ENCODE results near the gene ZNF362. TPM values are rescaled to one million over a fixed set of nuclear protein-coding genes. Genes with fewer than 3 reads are reported as not detected.

Gene ZNF362
- total RNA-seq, 2 donors from 2014 or later: 16.9 to 23.9 TPM

DNA sequence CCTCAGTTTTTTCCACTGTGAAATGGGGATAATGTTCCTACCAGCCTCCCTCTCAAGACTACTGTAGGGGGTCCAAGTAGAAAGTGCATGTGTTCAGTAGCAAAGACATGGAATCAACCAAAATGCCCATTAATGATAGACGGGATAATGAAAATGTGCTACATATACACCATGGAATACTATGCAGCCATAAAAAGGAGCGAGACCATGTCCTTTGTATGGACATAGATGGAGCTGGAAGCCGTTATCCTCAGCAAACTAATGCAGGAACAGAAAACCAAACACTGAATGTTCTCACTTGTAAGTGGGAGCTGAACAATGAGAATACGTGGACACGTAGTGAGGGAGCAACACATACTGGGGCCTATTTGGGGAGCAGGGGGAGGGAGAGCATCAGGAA lies 6.1 kb upstream of the ZNF362 start:
- H3K36me3 Mint-ChIP-seq (ENCODE audit: insufficient read depth in 2 of 2): no peaks in the 10 kb centered on the region
- ATAC-seq (replicated peaks in 1 of 2): no peak
- no peaks in the 10 kb centered on the region for H3K4me1 Mint-ChIP-seq (ENCODE audit: low read depth)
- no peak for DNase-seq
- peaks cover 11% of the 10 kb centered on the region for H3K27me3 Mint-ChIP-seq (ENCODE audit: low read depth)
- H3K27ac Mint-ChIP-seq: no peak overlapping the region
- no peak overlapping the region for H3K4me3 Mint-ChIP-seq
- H3K9me3 Mint-ChIP-seq: peaks cover 0 to 2% of the 10 kb centered on the region in 2 donors

DNA sequence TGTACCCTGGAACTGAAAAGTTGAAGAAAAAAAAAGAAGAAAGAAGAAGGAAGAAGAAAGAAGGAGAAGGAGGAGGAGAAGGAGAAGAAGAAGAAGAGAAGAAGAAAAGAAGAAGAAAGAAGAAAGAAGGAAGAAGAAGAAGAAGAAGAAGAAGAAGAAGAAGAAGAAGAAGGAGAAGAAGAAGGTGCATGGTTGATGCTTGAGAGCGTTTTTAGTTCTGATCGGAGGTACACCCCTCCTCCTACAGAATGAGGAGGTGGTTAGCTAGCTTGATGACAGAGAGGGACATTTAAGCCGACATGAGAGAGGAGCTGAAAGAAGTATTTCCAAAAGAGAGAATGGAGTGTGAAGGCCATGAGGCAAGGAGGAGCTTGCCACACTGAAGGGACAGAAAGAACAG lies 5.6 kb upstream of the ZNF362 start:
- no peaks in the 10 kb centered on the region for H3K4me1 Mint-ChIP-seq (ENCODE audit: low read depth)
- H3K36me3 Mint-ChIP-seq (ENCODE audit: insufficient read depth in 2 of 2): no peaks in the 10 kb centered on the region
- H3K27ac Mint-ChIP-seq: no peak overlapping the region
- peaks cover 0 to 2% of the 10 kb centered on the region in 2 donors for H3K9me3 Mint-ChIP-seq
- ATAC-seq (replicated peaks in 1 of 2) (no peak), DNase-seq (no peak)
- peaks cover 11% of the 10 kb centered on the region for H3K27me3 Mint-ChIP-seq (ENCODE audit: low read depth)
- no peak overlapping the region for H3K4me3 Mint-ChIP-seq

DNA sequence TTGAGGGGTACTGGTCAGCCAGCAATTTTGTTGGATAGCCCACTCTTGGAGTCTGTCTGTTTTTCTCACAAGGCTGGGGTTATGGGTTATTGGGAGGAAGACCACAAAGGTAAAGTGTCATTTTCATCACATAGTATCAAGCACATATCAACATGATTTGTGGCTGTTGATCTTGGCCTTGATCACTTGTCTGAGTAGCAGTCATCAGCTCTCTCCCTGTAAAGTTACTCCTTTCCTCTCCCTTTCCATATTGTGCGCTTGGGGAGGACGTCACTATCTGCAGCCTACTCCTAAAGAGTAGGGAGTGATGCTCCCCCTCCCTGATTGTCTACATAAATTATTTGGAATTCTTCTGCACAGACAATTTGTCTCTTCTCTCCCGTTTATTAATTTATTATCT lies 1.8 kb upstream of the ZNF362 start:
- Mint-ChIP-seq H3K4me1 (ENCODE audit: low read depth) (peaks cover 22% of the 10 kb centered on the region), H3K27me3 (ENCODE audit: low read depth) (peaks cover under 1% of the 10 kb centered on the region), H3K36me3 (ENCODE audit: insufficient read depth in 2 of 2) (peaks cover 4% of the 10 kb centered on the region in 2 donors), H3K4me3 (no peak overlapping the region), H3K9me3 (peaks cover 0 to 2% of the 10 kb centered on the region in 2 donors), H3K27ac (no peak overlapping the region)
- ATAC-seq (replicated peaks in 1 of 2) (no peak), DNase-seq (no peak)

DNA sequence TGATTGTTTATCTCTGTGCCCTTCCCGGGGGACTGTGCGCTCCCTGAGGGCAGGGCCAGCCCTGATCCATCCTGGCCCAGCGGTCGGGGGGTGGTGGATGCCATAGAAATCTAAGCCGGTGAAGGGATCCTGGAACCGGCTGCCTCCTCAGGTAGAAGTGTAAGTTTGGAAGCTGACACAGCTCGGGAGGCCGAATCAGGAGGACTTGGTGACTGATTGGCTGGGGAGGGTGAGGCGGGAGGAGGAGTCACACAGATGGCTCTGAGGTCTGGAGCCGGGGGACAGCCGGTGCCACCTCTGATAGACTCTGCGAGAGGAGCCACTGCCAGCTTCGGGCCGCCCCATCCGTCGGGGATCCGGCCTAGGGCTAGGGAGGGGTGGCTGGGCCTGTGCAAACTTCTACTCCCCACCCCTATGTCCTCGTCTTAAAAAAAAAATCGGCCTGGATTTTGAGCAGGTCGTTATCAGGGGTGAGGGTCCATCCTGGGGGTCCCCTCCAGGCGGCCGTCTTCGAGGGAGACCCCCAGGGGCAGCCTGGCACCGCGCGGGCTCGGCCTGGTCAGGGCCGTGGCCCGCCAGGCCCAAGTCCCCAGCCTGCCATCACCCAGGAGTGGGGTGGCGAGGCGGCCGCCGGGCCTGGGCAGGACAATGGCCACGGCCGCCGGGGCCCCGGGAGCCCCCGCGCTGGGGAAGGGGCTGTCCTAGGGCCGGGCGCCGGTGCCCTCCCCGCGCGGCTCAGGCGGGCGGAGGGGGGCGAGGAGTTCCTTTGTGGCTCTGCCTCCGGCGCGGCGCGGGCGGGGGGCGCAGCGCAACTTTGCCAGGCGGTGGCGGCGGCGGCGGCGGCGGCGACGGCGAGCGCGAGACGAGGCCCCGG lies 708 bp upstream of the ZNF362 start:
- peak overlapping the region; percentile 62 for H3K4me3 Mint-ChIP-seq
- no peak overlapping the region for H3K27ac Mint-ChIP-seq
- peaks cover 33% of the 10 kb centered on the region for H3K4me1 Mint-ChIP-seq (ENCODE audit: low read depth)
- ATAC-seq (replicated peaks in 1 of 2) (peak; percentile 55 to 62), DNase-seq (peak; percentile 64 to 68)
- H3K9me3 Mint-ChIP-seq: peaks cover 0 to 2% of the 10 kb centered on the region in 2 donors
- no peaks in the 10 kb centered on the region for H3K27me3 Mint-ChIP-seq (ENCODE audit: low read depth)
- H3K36me3 Mint-ChIP-seq (ENCODE audit: insufficient read depth in 2 of 2): peaks cover 4% of the 10 kb centered on the region in 2 donors

DNA sequence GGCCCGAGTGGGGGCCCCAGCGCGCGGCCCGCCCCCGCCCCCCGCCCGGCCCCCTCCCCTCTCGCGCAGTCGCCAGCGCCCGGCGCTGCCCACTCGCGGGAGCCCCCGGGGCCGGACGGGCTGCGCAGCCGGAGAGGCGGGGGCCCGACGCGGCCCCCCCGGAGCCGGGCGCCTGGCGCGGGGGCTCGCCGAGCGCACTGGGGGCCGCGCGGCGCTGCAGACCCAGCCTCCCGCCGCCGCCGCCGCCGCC lies 146 bp upstream of the ZNF362 start:
- ATAC-seq (replicated peaks in 1 of 2) (no peak), DNase-seq (no peak)
- peaks cover 0 to 2% of the 10 kb centered on the region in 2 donors for H3K9me3 Mint-ChIP-seq
- H3K36me3 Mint-ChIP-seq (ENCODE audit: insufficient read depth in 2 of 2): peaks cover 4% of the 10 kb centered on the region in 2 donors
- no peaks in the 10 kb centered on the region for H3K27me3 Mint-ChIP-seq (ENCODE audit: low read depth)
- peaks cover 36% of the 10 kb centered on the region for H3K4me1 Mint-ChIP-seq (ENCODE audit: low read depth)
- no peak overlapping the region for H3K27ac Mint-ChIP-seq
- H3K4me3 Mint-ChIP-seq: peak overlapping the region in 1 of 2 donors; percentile 35

DNA sequence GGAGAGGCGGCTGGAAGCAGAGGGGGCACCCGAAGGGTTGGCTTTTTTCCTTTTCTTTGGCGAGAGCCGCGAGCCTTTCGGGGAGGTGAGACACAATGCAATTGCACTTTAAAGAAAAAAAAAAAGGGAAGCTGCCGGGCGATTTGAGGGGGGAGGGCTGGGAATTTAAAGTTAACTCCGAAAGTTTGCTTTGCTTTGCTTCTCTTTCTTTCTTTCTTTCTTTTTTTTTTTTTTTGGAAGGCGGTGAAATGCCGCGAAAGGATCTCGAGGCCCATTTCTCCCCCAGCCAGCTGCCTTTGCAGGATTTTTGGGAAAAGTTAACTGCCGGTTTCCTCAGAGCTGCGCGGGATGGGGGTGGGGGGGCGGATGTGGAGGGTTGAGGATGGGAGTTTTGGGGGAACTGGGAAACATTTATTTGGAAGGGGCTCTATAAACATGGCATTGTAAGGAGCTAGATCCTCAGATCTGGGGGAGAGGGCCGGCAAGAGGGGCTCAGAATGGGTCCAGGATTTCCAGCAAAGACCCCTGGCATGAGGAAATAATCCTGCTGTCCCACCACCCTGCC lies 997 bp downstream of the ZNF362 start:
- Mint-ChIP-seq H3K9me3 (peaks cover 0 to under 1% of the 10 kb centered on the region in 2 donors), H3K36me3 (ENCODE audit: insufficient read depth in 2 of 2) (peaks cover 4% of the 10 kb centered on the region in 2 donors), H3K4me3 (peak overlapping the region; percentile 98 to 99), H3K27me3 (ENCODE audit: low read depth) (no peaks in the 10 kb centered on the region), H3K4me1 (ENCODE audit: low read depth) (peaks cover 40% of the 10 kb centered on the region), H3K27ac (peak overlapping the region; percentile 99)
- ATAC-seq (replicated peaks in 1 of 2) (no peak), DNase-seq (no peak)

DNA sequence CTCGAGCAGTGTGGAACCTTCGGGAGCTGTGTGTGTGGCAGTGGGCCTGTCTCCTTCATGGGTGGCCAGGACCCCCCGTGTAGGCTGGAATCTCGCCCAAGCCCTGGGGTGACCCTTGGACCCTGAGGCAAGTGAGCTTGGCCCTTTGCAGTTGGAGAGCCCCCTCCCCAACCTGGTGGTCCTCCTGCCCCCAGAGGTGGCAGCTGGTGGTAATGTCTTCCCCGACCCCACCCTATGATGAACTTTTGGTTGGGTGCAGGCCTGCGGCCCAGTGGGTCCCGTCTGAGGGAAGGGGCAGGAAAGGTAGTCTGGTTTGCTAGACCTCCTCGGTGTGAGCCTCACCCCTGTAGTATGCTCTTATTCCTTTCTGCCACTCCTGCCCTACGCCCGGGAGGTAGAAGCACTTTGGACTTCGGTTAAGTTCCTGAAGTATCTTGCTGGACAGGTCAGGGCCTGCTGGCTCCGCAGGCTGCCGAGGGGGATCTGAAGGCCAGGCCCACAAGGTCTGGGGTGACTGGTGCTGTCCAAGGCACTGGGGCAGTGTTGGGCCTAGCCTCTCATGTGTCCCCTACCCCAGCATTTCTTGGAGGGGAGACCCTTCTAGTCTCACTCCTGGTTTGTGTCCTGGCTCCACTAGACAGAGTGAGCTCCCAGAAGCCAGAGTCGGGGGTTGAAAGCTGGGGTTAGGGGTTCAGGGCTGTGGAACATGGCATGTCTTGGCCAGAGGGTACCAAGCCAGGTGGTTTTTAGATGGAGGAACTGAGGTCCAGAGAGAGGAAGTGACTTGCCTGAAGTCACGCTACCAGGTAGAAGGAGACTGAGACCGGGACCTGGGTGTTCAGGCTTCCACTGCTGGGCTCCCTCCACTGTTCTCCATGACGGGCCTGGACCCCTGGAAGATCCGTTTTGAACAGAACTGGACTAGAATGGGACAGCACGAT lies 1.8 kb downstream of the ZNF362 start:
- H3K36me3 Mint-ChIP-seq (ENCODE audit: insufficient read depth in 2 of 2): peaks cover 4% of the 10 kb centered on the region in 2 donors
- ATAC-seq (replicated peaks in 1 of 2): no peak
- H3K9me3 Mint-ChIP-seq: no peaks in the 10 kb centered on the region
- H3K4me3 Mint-ChIP-seq: peak overlapping the region; percentile 98 to 99
- no peak for DNase-seq
- H3K4me1 Mint-ChIP-seq (ENCODE audit: low read depth): peaks cover 46% of the 10 kb centered on the region
- peak overlapping the region; percentile 50 for H3K27ac Mint-ChIP-seq
- no peaks in the 10 kb centered on the region for H3K27me3 Mint-ChIP-seq (ENCODE audit: low read depth)

DNA sequence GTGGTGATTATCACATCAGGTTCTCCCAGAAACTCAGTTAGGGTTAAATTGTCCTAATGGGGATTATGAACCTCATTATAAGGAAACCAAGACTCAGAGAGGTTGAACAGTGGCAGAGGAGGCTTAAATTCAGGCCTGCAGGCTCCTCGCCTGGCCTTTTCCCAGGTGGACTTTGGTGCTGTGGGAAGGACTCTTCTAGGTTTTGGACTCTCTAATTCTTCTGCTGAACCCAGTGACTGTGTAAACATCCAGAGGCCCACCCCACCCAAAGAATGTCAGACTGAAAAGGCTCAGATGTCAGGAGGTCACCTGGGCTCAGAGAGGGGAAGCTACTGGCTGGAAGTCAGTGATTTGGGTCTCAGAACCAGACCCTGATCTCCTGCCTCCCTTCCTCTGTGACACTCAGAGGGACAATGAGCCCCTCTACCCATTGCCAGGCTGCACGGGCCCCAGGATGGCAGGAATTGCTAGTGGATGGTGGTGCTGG lies 2.5 kb downstream of the ZNF362 start:
- Mint-ChIP-seq H3K9me3 (no peaks in the 10 kb centered on the region), H3K27me3 (ENCODE audit: low read depth) (no peaks in the 10 kb centered on the region), H3K4me3 (peak overlapping the region in 1 of 2 donors; percentile 98), H3K36me3 (ENCODE audit: insufficient read depth in 2 of 2) (peaks cover 4% of the 10 kb centered on the region in 2 donors), H3K4me1 (ENCODE audit: low read depth) (peaks cover 46% of the 10 kb centered on the region), H3K27ac (no peak overlapping the region)
- DNase-seq (no peak), ATAC-seq (replicated peaks in 1 of 2) (no peak)

DNA sequence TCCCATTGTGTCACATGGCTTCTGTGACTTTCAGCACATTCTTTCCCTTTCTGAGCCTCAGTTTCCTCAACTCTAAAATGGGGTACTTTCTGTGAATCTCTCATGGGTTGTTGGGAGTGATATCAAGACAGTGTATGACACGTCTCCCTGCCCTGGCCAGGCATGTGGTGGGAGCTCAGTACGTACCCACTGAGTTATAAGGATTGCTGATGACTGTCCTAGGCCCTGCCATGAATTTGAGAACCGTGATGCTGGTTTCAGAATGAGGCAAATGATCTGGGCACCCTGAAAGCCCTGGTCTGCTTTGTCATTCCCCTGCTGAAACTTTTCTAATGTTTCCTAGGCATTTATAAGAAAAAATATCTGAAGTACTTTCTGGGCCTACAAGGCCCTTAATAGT lies 3.6 kb downstream of the ZNF362 start:
- H3K4me1 Mint-ChIP-seq (ENCODE audit: low read depth): peaks cover 46% of the 10 kb centered on the region
- no peak overlapping the region for H3K27ac Mint-ChIP-seq
- peaks cover 4% of the 10 kb centered on the region in 2 donors for H3K36me3 Mint-ChIP-seq (ENCODE audit: insufficient read depth in 2 of 2)
- DNase-seq (no peak), ATAC-seq (replicated peaks in 1 of 2) (peak in 1 of 2 donors; percentile 43)
- no peaks in the 10 kb centered on the region for H3K27me3 Mint-ChIP-seq (ENCODE audit: low read depth)
- H3K9me3 Mint-ChIP-seq: no peaks in the 10 kb centered on the region
- peak overlapping the region in 1 of 2 donors; percentile 49 for H3K4me3 Mint-ChIP-seq

DNA sequence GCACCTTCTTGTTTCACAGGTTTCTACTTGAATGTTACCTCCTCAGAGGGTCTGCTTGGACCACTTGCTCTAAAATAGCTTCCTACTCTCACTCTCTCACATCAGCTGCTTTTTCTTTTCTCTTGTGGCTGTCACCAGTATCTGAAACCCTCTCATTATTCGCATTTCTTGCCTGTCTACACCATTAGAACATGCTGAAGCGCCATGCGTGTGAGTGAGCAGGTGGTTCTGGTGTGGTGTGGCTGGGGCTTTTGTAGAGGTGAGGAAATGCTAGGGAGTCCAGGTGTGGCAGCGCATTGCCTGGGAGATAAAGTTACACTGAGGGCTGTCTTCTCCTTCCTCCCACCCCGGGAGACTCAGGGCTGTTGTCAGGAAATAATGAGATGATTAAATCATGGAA lies 4.1 kb downstream of the ZNF362 start:
- Mint-ChIP-seq H3K36me3 (ENCODE audit: insufficient read depth in 2 of 2) (peaks cover 4% of the 10 kb centered on the region in 2 donors), H3K9me3 (no peaks in the 10 kb centered on the region), H3K27me3 (ENCODE audit: low read depth) (no peaks in the 10 kb centered on the region), H3K4me1 (ENCODE audit: low read depth) (peaks cover 46% of the 10 kb centered on the region), H3K27ac (no peak overlapping the region), H3K4me3 (no peak overlapping the region)
- ATAC-seq (replicated peaks in 1 of 2) (no peak), DNase-seq (no peak)

DNA sequence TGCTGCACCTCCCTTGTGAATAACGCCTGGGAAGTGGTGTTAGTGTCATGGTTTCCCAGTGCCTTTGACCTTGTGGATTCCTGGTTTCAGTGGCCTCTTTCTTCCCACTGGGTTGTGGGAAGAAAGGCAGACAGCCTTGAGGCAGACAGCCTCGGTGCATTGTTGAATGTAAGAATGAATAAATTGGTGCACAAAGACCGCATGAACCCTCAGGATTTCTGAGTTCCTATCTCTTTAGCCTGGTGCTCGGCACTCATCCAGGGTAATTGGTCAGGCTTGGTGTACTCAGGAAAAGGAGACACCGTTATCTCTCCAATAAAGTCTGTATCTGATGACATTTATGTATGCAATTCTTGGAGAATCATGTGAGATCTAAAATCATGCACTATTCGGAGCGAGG lies 5.1 kb downstream of the ZNF362 start:
- Mint-ChIP-seq H3K27me3 (ENCODE audit: low read depth) (no peaks in the 10 kb centered on the region), H3K4me3 (no peak overlapping the region), H3K36me3 (ENCODE audit: insufficient read depth in 2 of 2) (peaks cover 4% of the 10 kb centered on the region in 2 donors), H3K9me3 (no peaks in the 10 kb centered on the region), H3K27ac (peak overlapping the region; percentile 17), H3K4me1 (ENCODE audit: low read depth) (peaks cover 46% of the 10 kb centered on the region)
- DNase-seq: no peak
- no peak for ATAC-seq (replicated peaks in 1 of 2)

DNA sequence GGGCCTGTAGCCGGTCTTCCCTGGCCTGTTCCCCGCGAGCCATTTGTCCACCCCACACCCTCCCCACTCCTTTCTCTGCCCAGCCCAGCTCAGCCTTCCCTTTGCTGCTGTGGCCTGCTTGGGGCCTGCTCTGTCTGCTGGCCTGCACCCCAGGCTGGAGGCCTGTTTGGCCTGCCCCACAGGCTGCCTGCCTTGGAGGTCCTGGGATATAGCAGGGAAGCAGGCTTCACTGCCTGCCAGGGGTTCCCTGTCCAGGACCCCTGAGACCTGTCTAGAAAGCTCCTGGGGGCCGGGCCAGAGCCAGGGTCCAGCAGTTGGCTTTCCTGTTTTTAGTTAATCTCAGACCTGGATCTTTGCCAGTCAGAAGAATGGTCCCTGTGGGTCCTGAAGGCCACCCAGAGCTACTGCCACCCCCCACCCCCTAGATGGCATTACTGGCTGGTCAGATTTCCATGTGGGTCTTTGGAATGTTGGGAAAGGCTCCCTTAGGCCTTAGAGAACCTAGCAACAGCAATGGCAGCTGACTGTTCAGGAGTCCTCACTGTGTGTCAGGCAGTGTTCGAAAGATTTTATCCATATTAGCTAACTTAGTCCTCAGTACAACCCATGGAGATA lies 7.7 kb downstream of the ZNF362 start:
- no peaks in the 10 kb centered on the region for H3K27me3 Mint-ChIP-seq (ENCODE audit: low read depth)
- peaks cover 29% of the 10 kb centered on the region for H3K4me1 Mint-ChIP-seq (ENCODE audit: low read depth)
- no peak overlapping the region for H3K27ac Mint-ChIP-seq
- DNase-seq (no peak), ATAC-seq (replicated peaks in 1 of 2) (no peak)
- H3K9me3 Mint-ChIP-seq: no peaks in the 10 kb centered on the region
- no peak overlapping the region for H3K4me3 Mint-ChIP-seq
- H3K36me3 Mint-ChIP-seq (ENCODE audit: insufficient read depth in 2 of 2): no peaks in the 10 kb centered on the region
